Myocyte (in vitro differentiated cells): Measurements from ENCODE around the gene IL1RAPL2. TPM values are rescaled to one million over a fixed set of nuclear protein-coding genes. Genes with fewer than 3 reads are reported as not detected.
"Not testable (repeated sequence)": the region's sequence is repeated elsewhere in the genome, so short reads cannot be mapped to it uniquely, and the experiment has no call there.

Experiments used
- DNase-seq: peaks from one replicate; pipeline ENCODE4 v3.0.0-alpha.2; 2012; ENCODE audit warnings: low read depth
- total RNA-seq: library from RNA; depleted of rRNA; stranded (reverse); fragments of >200 nt; gene quantifications from 2 replicates; pipeline ENCODE4 v1.2.3, GENCODE V29; 2014

IL1RAPL2 gene
- total RNA-seq, 1 donor from 2014 or later = 0.03 TPM

GRCh38 chrX:105150557-105150956, 584.6 kb downstream of the IL1RAPL2 start:
- DNase-seq = peak; percentile 2

GRCh38 chrX:105167233-105167632, 601.2 kb downstream of the IL1RAPL2 start:
- DNase-seq = no peak

- no peak for DNase-seq
Measured at GRCh38 chrX:105168577-105168976, 602.6 kb downstream of the IL1RAPL2 start.

- no peak for DNase-seq
Measured at GRCh38 chrX:105173071-105173470, 607.1 kb downstream of the IL1RAPL2 start.

GRCh38 chrX:105179644-105180043, 613.6 kb downstream of the IL1RAPL2 start:
- DNase-seq = no peak

GRCh38 chrX:105189093-105189492, 623.1 kb downstream of the IL1RAPL2 start:
- DNase-seq = no peak

- DNase-seq = peak; percentile 37
Measured at GRCh38 chrX:105190252-105190853, 624.4 kb downstream of the IL1RAPL2 start.

- DNase-seq = peak; percentile 13
Measured at GRCh38 chrX:105191878-105192277, 625.9 kb downstream of the IL1RAPL2 start.

- DNase-seq = no peak
Measured at GRCh38 chrX:105209406-105209805, 643.4 kb downstream of the IL1RAPL2 start.

- DNase-seq = no peak
Measured at GRCh38 chrX:105210258-105210657, 644.3 kb downstream of the IL1RAPL2 start.

GRCh38 chrX:105211066-105211575, 645.1 kb downstream of the IL1RAPL2 start:
- DNase-seq = no peak

GRCh38 chrX:105219454-105220401, 653.7 kb downstream of the IL1RAPL2 start:
- no peak for DNase-seq

- DNase-seq = no peak
Measured at GRCh38 chrX:105220636-105221035, 654.6 kb downstream of the IL1RAPL2 start, which contains the start of gene TEX13A. TEX13A (minus strand) TSS chrX:105220694; CDS start chrX:105220397, 297 bp downstream.

- DNase-seq = peak; percentile 0
Measured at GRCh38 chrX:105221374-105221773, 655.4 kb downstream of the IL1RAPL2 start.

- no peak for DNase-seq
Measured at GRCh38 chrX:105226499-105226898, 660.5 kb downstream of the IL1RAPL2 start.

- DNase-seq = no peak
Measured at GRCh38 chrX:105228602-105229001, 662.6 kb downstream of the IL1RAPL2 start.

- no peak for DNase-seq
Measured at GRCh38 chrX:105229146-105229545, 663.1 kb downstream of the IL1RAPL2 start.

GRCh38 chrX:105237407-105237806, 671.4 kb downstream of the IL1RAPL2 start:
- not testable (repeated sequence) for DNase-seq

- DNase-seq = no peak
Measured at GRCh38 chrX:105241056-105241455, 675.1 kb downstream of the IL1RAPL2 start.

- DNase-seq = no peak
Measured at GRCh38 chrX:105260291-105261043, 694.5 kb downstream of the IL1RAPL2 start.

- no peak for DNase-seq
Measured at GRCh38 chrX:105263171-105263570, 697.2 kb downstream of the IL1RAPL2 start.
